ENCODE results near the gene TTC33.
A peak's percentile ranks its signal among the peaks of the same experiment; 100 is the strongest.
"Not testable (repeated sequence)": the region's sequence is repeated elsewhere in the genome, so short reads cannot be mapped to it uniquely, and the experiment has no call there.

Gene TTC33

DNA sequence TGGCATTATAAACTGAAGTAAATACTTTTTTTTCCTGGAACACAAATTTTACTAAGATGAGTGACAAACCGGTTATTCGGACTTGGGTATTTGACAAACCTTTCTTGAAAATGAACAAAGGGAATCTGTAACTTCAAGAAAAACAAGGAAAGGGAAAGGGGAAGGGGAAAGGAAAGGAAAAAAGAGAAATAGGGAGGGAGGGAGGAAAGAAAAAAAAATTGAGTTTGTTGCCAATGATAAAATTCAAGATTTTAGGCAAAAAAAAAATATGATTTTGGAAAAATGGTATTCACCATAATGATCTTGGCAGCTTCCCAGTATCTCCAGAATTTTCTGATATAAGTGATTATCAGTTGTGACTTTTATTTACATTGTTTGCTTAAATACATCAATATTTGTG is 1.6 kb upstream of the TTC33 start:
- Mint-ChIP-seq H3K4me3 (no peak overlapping the region), H3K27ac (no peak overlapping the region), H3K4me1 (ENCODE audit: low read depth) (peaks cover 14% of the 10 kb centered on the region), H3K9me3 (ENCODE audit: low read depth) (no peaks in the 10 kb centered on the region), H3K36me3 (peaks cover 3% of the 10 kb centered on the region), H3K27me3 (no peaks in the 10 kb centered on the region)

DNA sequence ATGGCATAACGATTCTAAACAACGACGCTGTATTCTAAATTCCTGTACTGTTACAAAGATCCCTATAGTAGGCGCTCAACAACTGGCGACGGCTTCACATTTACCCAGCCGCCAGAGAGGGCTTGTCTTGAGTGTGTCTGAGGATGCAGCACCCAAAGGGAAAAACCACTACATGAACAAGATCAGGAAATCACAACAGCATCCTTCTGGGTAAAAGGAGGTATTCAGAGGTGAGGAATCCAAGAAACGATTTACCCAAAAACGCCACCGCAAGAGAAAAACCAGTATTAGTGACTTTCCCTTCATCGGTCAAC is 711 bp downstream of the TTC33 start:
- no peaks in the 10 kb centered on the region for H3K9me3 Mint-ChIP-seq (ENCODE audit: low read depth)
- H3K36me3 Mint-ChIP-seq: peaks cover 13% of the 10 kb centered on the region
- no peaks in the 10 kb centered on the region for H3K27me3 Mint-ChIP-seq
- no peak overlapping the region for H3K4me3 Mint-ChIP-seq
- H3K27ac Mint-ChIP-seq: no peak overlapping the region
- H3K4me1 Mint-ChIP-seq (ENCODE audit: low read depth): peaks cover 29% of the 10 kb centered on the region

DNA sequence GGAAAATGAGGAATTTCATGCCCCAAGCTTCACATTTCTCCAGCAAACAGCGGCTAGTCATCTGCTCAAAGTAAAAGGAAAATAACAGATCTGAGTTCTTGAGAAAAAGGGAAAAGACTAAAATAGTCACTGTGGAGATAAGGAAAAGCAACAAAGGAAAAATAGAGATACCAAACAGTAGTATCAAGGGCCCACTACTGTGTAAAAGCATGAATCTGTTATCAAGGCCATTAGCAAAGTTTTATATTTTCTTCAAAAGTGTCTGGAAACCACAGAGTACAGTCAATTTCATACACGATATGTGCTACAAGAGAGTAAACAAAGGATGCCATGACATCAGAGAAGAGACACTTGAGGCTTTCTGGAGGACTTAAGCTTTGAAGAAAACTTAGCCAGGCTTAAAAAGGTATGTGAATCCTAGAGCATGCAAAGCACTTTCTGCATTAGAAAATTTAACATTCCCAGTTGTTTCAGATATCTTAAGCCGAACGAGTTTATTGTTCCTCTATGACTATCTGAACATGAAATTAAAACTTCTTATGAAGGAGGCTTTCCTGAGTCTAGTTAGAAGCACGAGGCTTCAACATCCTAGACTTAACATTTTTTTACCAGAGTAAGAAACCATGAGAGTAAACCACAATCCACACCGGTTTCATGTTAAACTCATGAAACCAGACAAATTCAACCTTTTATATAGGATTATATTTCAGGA is 1.2 kb downstream of the TTC33 start:
- H3K9me3 Mint-ChIP-seq (ENCODE audit: low read depth): no peaks in the 10 kb centered on the region
- peaks cover 31% of the 10 kb centered on the region for H3K4me1 Mint-ChIP-seq (ENCODE audit: low read depth)
- H3K27ac Mint-ChIP-seq: no peak overlapping the region
- H3K4me3 Mint-ChIP-seq: no peak overlapping the region
- peaks cover 13% of the 10 kb centered on the region for H3K36me3 Mint-ChIP-seq
- no peaks in the 10 kb centered on the region for H3K27me3 Mint-ChIP-seq

- Mint-ChIP-seq H3K4me1 (ENCODE audit: low read depth) (peaks cover 41% of the 10 kb centered on the region), H3K27me3 (no peaks in the 10 kb centered on the region), H3K9me3 (ENCODE audit: low read depth) (no peaks in the 10 kb centered on the region), H3K27ac (no peak overlapping the region), H3K36me3 (peaks cover 19% of the 10 kb centered on the region), H3K4me3 (no peak overlapping the region)
Observed at GRCh38 chr5:40746703-40747102, 9.1 kb downstream of the TTC33 start.

DNA sequence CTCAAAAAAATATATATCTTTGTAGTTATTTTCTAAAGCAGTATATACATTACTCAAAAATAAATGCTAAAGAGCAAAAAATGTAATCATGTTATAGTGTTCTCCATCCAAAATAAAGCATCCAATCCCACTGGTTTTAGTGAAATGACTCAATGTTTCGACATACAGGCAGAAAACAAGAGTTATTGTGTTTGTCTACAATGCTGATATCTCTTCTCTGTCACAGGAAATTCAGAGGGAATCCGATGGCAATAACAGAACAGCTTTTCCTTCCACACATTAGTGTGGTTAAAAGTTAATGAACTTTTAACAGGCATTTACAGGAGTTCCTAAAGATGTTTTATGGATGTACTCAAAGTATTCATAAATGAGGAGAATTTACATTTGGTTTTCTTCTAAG is 12.0 kb downstream of the TTC33 start:
- no peaks in the 10 kb centered on the region for H3K9me3 Mint-ChIP-seq (ENCODE audit: low read depth)
- peaks cover 25% of the 10 kb centered on the region for H3K4me1 Mint-ChIP-seq (ENCODE audit: low read depth)
- no peaks in the 10 kb centered on the region for H3K27me3 Mint-ChIP-seq
- H3K4me3 Mint-ChIP-seq: no peak overlapping the region
- peaks cover 27% of the 10 kb centered on the region for H3K36me3 Mint-ChIP-seq
- H3K27ac Mint-ChIP-seq: no peak overlapping the region

DNA sequence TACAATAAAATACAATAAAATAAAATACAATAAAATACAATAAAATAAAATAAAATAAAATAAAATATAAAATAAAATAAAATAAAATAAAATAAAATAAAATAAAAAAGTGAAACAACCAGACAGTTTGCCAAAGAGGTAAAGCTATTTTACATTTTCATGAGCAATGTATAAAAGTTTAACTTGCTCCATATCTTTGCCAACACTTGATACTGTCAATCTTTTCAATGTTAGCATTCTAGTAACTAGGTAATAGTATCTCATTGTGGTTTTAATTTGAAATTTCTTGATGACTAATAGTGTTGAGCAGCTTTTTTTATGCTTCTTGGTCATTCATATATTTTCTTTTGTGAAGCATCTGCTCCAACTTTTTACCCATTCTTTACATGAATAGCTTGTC is 17.3 kb downstream of the TTC33 start:
- Mint-ChIP-seq H3K36me3 (peaks cover 28% of the 10 kb centered on the region), H3K9me3 (ENCODE audit: low read depth) (no peaks in the 10 kb centered on the region), H3K27ac (no peak overlapping the region), H3K4me1 (ENCODE audit: low read depth) (peaks cover 23% of the 10 kb centered on the region), H3K4me3 (no peak overlapping the region), H3K27me3 (no peaks in the 10 kb centered on the region)

DNA sequence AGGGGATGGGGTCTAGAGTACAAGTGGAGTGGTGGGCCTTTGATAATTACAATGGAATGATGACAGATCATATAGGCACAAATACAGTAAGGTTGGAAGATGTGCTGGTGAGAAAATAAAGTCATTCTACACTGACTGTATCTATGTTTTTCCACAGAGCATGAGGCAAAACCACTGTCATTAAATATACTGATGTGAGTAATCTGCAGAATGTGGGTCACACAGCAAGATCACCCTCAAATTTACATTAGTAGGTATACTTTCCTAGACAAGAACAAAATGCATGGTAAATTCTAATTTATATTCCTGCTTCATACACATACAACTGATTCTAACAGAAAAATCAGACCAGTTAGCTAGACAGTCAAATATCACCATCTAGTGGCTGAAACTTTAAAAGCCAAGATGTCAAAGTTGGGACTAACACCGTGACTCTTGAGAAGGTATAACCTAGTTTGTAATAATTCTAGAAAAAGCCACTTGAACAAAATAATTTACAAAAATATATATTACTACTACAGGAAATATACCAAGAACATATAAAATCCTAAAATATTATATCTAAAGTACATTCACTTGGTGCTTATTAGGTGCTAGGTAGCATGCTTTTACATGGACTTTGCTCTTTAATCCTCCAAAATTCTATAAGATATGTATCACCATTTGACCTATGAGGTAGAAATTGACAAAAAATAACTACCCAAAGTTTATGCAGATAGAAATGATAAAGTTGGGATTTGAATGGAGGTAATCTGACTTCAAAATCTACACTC is 19.5 kb downstream of the TTC33 start:
- H3K27me3 Mint-ChIP-seq: no peaks in the 10 kb centered on the region
- H3K36me3 Mint-ChIP-seq: peaks cover 19% of the 10 kb centered on the region
- H3K27ac Mint-ChIP-seq: peak overlapping the region; percentile 12
- H3K9me3 Mint-ChIP-seq (ENCODE audit: low read depth): no peaks in the 10 kb centered on the region
- no peak overlapping the region for H3K4me3 Mint-ChIP-seq
- peaks cover 22% of the 10 kb centered on the region for H3K4me1 Mint-ChIP-seq (ENCODE audit: low read depth)

DNA sequence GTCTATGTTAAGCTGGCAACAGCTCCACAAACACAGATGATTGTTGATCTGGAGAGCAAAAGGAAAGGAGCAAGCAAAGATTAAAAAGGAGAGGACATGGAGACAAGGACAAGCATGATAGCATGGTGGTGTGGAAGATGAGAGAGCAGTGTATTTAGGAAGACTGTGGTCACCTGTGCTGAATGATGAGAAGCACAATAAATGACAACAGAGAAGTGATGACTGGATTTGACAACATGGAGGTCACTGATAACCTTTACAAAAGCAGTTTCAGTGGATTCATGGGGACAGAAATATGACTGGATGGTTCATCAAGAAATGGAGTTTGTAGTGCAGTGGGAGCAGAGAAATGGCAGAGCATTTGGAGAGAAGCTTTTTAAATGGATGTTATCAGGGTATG is 20.2 kb downstream of the TTC33 start:
- Mint-ChIP-seq H3K27me3 (no peaks in the 10 kb centered on the region), H3K27ac (peak overlapping the region; percentile 12), H3K36me3 (peaks cover 15% of the 10 kb centered on the region), H3K4me1 (ENCODE audit: low read depth) (peaks cover 26% of the 10 kb centered on the region), H3K9me3 (ENCODE audit: low read depth) (no peaks in the 10 kb centered on the region), H3K4me3 (no peak overlapping the region)

- Mint-ChIP-seq H3K27ac (peak overlapping the region; percentile 30), H3K36me3 (peaks cover 11% of the 10 kb centered on the region), H3K9me3 (ENCODE audit: low read depth) (no peaks in the 10 kb centered on the region), H3K4me1 (ENCODE audit: low read depth) (peaks cover 28% of the 10 kb centered on the region), H3K4me3 (no peak overlapping the region), H3K27me3 (no peaks in the 10 kb centered on the region)
Observed at GRCh38 chr5:40734986-40735385, 20.8 kb downstream of the TTC33 start.

DNA sequence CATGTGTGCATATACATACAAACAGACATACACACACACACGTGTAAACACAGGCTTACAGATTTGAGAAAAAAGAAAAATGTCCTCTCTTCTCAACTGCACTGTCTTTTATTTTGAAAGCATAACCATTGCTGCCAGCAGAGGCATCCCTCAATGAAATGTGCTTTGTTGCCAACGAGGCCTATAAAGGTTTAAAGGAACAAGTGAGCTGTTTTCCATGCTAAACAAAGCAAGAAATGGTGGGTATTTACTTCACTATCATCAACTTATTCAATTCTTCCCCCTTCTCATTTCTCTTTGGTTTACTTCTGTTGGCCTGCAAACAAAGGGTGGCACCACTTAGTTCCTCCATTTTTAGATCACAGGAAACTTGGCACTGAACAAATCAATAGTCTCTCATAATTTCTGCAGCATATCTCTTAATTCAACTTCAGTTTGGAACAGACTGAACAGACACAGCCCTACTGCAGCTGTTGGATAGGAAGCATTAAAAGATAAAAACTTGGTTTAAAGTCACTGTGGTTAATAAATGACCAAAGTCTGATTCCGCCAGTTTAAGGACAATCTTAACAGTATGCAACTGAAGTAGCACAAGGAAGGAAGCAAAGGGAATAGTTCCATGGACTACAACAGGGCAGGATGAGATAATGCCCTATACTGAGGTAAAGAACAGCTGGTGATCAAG is 21.7 kb downstream of the TTC33 start:
- no peak overlapping the region for H3K4me3 Mint-ChIP-seq
- H3K27me3 Mint-ChIP-seq: no peaks in the 10 kb centered on the region
- peaks cover 12% of the 10 kb centered on the region for H3K36me3 Mint-ChIP-seq
- no peaks in the 10 kb centered on the region for H3K9me3 Mint-ChIP-seq (ENCODE audit: low read depth)
- no peak overlapping the region for H3K27ac Mint-ChIP-seq
- H3K4me1 Mint-ChIP-seq (ENCODE audit: low read depth): peaks cover 28% of the 10 kb centered on the region

GRCh38 chr5:40733434-40733833 is 22.3 kb downstream of the TTC33 start:
- Mint-ChIP-seq H3K4me1 (ENCODE audit: low read depth) (peaks cover 28% of the 10 kb centered on the region), H3K9me3 (ENCODE audit: low read depth) (no peaks in the 10 kb centered on the region), H3K27ac (no peak overlapping the region), H3K27me3 (no peaks in the 10 kb centered on the region), H3K4me3 (no peak overlapping the region), H3K36me3 (peaks cover 10% of the 10 kb centered on the region)

GRCh38 chr5:40722497-40722911 is 33.3 kb downstream of the TTC33 start:
- not testable (repeated sequence) for H3K27ac Mint-ChIP-seq
- H3K36me3 Mint-ChIP-seq: peaks cover 15% of the 10 kb centered on the region

DNA sequence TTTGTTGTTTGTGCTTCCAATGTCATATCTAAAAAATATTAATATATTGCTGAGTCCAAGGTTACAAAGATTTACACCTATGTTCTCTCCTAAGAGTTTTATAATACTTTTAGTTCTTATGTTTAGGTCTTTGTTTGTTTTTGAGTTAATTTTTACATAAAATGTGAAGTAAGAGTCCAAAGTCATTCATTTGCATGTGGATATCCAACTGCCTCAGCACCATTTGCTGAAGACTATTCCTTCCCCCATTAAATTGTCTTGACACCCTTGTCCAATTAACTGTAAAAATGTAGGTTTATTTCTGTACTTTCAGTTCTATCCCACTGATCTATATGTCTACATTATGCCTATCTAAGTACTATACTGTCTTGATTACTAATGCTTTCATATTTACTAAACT is 35.7 kb downstream of the TTC33 start:
- Mint-ChIP-seq H3K36me3 (peaks cover 18% of the 10 kb centered on the region), H3K4me1 (ENCODE audit: low read depth) (peaks cover 14% of the 10 kb centered on the region), H3K27me3 (no peaks in the 10 kb centered on the region), H3K27ac (no peak overlapping the region), H3K9me3 (ENCODE audit: low read depth) (peaks cover 4% of the 10 kb centered on the region), H3K4me3 (no peak overlapping the region)

More at GRCh38 chr5:40722497-40722911, 33.3 kb downstream of the TTC33 start:
- not testable (repeated sequence) for H3K9me3 Mint-ChIP-seq (ENCODE audit: low read depth); H3K4me3 Mint-ChIP-seq; H3K27me3 Mint-ChIP-seq; H3K4me1 Mint-ChIP-seq (ENCODE audit: low read depth)

GRCh38 chr5:40717281-40717680 is 38.5 kb downstream of the TTC33 start:
- Mint-ChIP-seq H3K27me3 (no peaks in the 10 kb centered on the region), H3K4me1 (ENCODE audit: low read depth) (peaks cover 14% of the 10 kb centered on the region), H3K4me3 (no peak overlapping the region), H3K27ac (no peak overlapping the region), H3K9me3 (ENCODE audit: low read depth) (peaks cover 4% of the 10 kb centered on the region), H3K36me3 (peaks cover 20% of the 10 kb centered on the region)

GRCh38 chr5:40716590-40716989 is 39.2 kb downstream of the TTC33 start:
- peaks cover 14% of the 10 kb centered on the region for H3K4me1 Mint-ChIP-seq (ENCODE audit: low read depth)
- no peak overlapping the region for H3K27ac Mint-ChIP-seq
- no peak overlapping the region for H3K4me3 Mint-ChIP-seq
- H3K9me3 Mint-ChIP-seq (ENCODE audit: low read depth): peaks cover 3% of the 10 kb centered on the region
- no peaks in the 10 kb centered on the region for H3K27me3 Mint-ChIP-seq
- H3K36me3 Mint-ChIP-seq: peaks cover 19% of the 10 kb centered on the region

Measured in activated naive CD8-positive, alpha-beta T cell (primary cell).